Ovary (tissue), 3 donors: ENCODE results near the gene SEZ6.

Experiments
- CTCF ChIP-seq, 3 donors: fragments of 450-650 bp in 2 of 3; fragments of 200-600 bp in 1 of 3; IDR thresholded peaks; one replicate each; pipeline versions ENCODE4 v1.5.1 to v1.8.0; 2016 to 2022; ENCODE audit warnings: antibody characterized with exemption in 3 of 3, mild to moderate bottlenecking in 1 of 3
- POLR2A ChIP-seq: fragments of 450-650 bp; IDR thresholded peaks from one replicate; pipeline ENCODE4 v1.6.1; 2017; ENCODE audit warnings: antibody characterized with exemption, mild to moderate bottlenecking, moderate library complexity
- donor health status: DM: no; HTN: no; CAD: no.

- TF ChIP-seq CTCF (IDR thresholded peaks at IDR 0.05) (no peak), POLR2A (no peak)
These were observed 31.9 kb upstream of the SEZ6 start for GRCh38 chr17:29037739-29038084.
